Measurements from ENCODE around the gene NDE1. TPM values are rescaled to one million over a fixed set of nuclear protein-coding genes. Genes with fewer than 3 reads are reported as not detected.
A peak's percentile ranks its signal among the peaks of the same experiment; 100 is the strongest.

Gene NDE1
- total and polyA plus RNA-seq, 9 of the 15 experiments (the other 6 are each of a cell fraction or from before 2014, with no cell fraction given): 3.1 to 59.9 (median 30.0) TPM

GRCh38 chr16:15643048-15643945 lies 6.7 kb upstream of the NDE1 start, which contains the start of gene MARF1 (continued):
- no peak for TF ChIP-seq RBM25 (IDR thresholded peaks at IDR 0.05; ENCODE audit: low read depth, low read length, severe bottlenecking)
- TF ChIP-seq ZNF639 (CRISPR knock-in tag; conservative IDR thresholded peaks at IDR 0.05 in 1 of 2, IDR thresholded peaks at IDR 0.05 in 1 of 2): no peak; a peak in 1 of 4 replicates
- no peak for TF ChIP-seq TCF15 (CRISPR knock-in tag; IDR thresholded peaks at IDR 0.05)
- no peak for TF ChIP-seq ZNF316 (IDR thresholded peaks at IDR 0.05)
- TF ChIP-seq ETV6 (IDR thresholded peaks at IDR 0.05; ENCODE audit: borderline replicate concordance in 1 of 2, low read depth in 2 of 2, low read length in 1 of 2): no peak; a peak in 1 of 4 replicates
- no peak for TF ChIP-seq ETV6 (CRISPR knock-in tag; IDR thresholded peaks at IDR 0.05; ENCODE audit: borderline replicate concordance)
- TF ChIP-seq RBM34 (IDR thresholded peaks at IDR 0.05; ENCODE audit: borderline replicate concordance, insufficient read depth, low read length): no peak
- peak; percentile 43; the same call in 1 of the 2 replicates for TF ChIP-seq TEAD4 (IDR thresholded peaks at IDR 0.05; ENCODE audit: low read length)
- no peak for TF ChIP-seq TEAD4 (CRISPR knock-in tag; IDR thresholded peaks at IDR 0.05; ENCODE audit: borderline replicate concordance)
- no peak for TF ChIP-seq CHAMP1 (IDR thresholded peaks at IDR 0.05)
- no peak for TF ChIP-seq ZBED1 (IDR thresholded peaks at IDR 0.05)
- TF ChIP-seq RBM15 (IDR thresholded peaks at IDR 0.05; ENCODE audit: insufficient read depth, low read length): no peak
- TF ChIP-seq RBFOX2 (IDR thresholded peaks at IDR 0.05; ENCODE audit: low read depth, low read length): peak; percentile 91
- no peak for TF ChIP-seq SOX6 (IDR thresholded peaks at IDR 0.05)
- no peak for TF ChIP-seq ZKSCAN1 (IDR thresholded peaks at IDR 0.05; ENCODE audit: low read depth, low read length)
- peak; percentile 77 for TF ChIP-seq KDM5B (IDR thresholded peaks at IDR 0.05; ENCODE audit: insufficient replicate concordance, low read depth, low read length)
- TF ChIP-seq ZNF3 (CRISPR knock-in tag; IDR thresholded peaks at IDR 0.05): no peak
- no peak; the same call in 1 of the 2 replicates for TF ChIP-seq ZHX1 (conservative IDR thresholded peaks at IDR 0.05; ENCODE audit: low read length)
- peak; percentile 89 for TF ChIP-seq PML (IDR thresholded peaks at IDR 0.05; ENCODE audit: low read length)
